Stimulated activated CD4-positive, alpha-beta T cell treated with anti-CD3 and anti-CD28 coated beads, Interleukin-4, amount 100 ng/mL, for 4 hours (primary cell): ENCODE measurements around the gene IFIT1.
"Not testable (repeated sequence)": the region's sequence is repeated elsewhere in the genome, so short reads cannot be mapped to it uniquely, and the experiment has no call there.

Experiments
- DNase-seq, 2 experiments: peaks; one replicate each; pipeline ENCODE4 v3.0.0-alpha.2; 2020

Gene IFIT1

GRCh38 chr10:89391907-89392756, at the start of gene IFIT1:
IFIT1 (plus strand) TSS chr10:89392623; CDS start chr10:89392713, 90 bp downstream.
- peak in 1 of 2 experiments; percentile 64 for DNase-seq

GRCh38 chr10:89343089-89343767, 49.2 kb upstream of the IFIT1 start:
- DNase-seq: no peak

GRCh38 chr10:89344156-89344555, 48.3 kb upstream of the IFIT1 start:
- DNase-seq: no peak

GRCh38 chr10:89345367-89346000, 46.9 kb upstream of the IFIT1 start:
- no peak for DNase-seq

GRCh38 chr10:89346405-89347254, 45.8 kb upstream of the IFIT1 start:
- no peak for DNase-seq

GRCh38 chr10:89347701-89348457, 44.5 kb upstream of the IFIT1 start:
- no peak for DNase-seq

- no peak for DNase-seq
These were observed 43.9 kb upstream of the IFIT1 start for GRCh38 chr10:89348481-89348880.

GRCh38 chr10:89348975-89349374, 43.4 kb upstream of the IFIT1 start:
- no peak for DNase-seq

GRCh38 chr10:89350631-89351315, 41.6 kb upstream of the IFIT1 start:
- not testable (repeated sequence) for DNase-seq

- no peak for DNase-seq
These were observed 41.0 kb upstream of the IFIT1 start for GRCh38 chr10:89351412-89351779.

GRCh38 chr10:89351780-89352597, 40.4 kb upstream of the IFIT1 start:
- no peak for DNase-seq

- no peak for DNase-seq
These were observed 39.6 kb upstream of the IFIT1 start for GRCh38 chr10:89352802-89353201.

GRCh38 chr10:89355394-89355931, 37.0 kb upstream of the IFIT1 start:
- no peak for DNase-seq

GRCh38 chr10:89357096-89357495, 35.3 kb upstream of the IFIT1 start:
- no peak for DNase-seq

- no peak for DNase-seq
These were observed 34.4 kb upstream of the IFIT1 start for GRCh38 chr10:89357975-89358374.

GRCh38 chr10:89360157-89360556, 32.3 kb upstream of the IFIT1 start:
- no peak for DNase-seq

GRCh38 chr10:89362929-89363328, 29.5 kb upstream of the IFIT1 start:
- no peak for DNase-seq

GRCh38 chr10:89363729-89364442, 28.5 kb upstream of the IFIT1 start:
- DNase-seq: no peak

- no peak for DNase-seq
These were observed 27.9 kb upstream of the IFIT1 start for GRCh38 chr10:89364531-89364930.

- DNase-seq: no peak
These were observed 24.9 kb upstream of the IFIT1 start for GRCh38 chr10:89367529-89367928.
